HEK293T (cell line): ENCODE measurements around the gene ADGRB3.
"Not testable (repeated sequence)": the region's sequence is repeated elsewhere in the genome, so short reads cannot be mapped to it uniquely, and the experiment has no call there.

ENCODE experiments used
- ARNT ChIP-seq: fragments of 450-650 bp; IDR thresholded peaks from 2 replicates; pipeline ENCODE4 v1.6.1; 2017; ENCODE audit warnings: mild to moderate bottlenecking
- BHLHE40 ChIP-seq: fragments of 450-650 bp; IDR thresholded peaks from 2 replicates; pipeline ENCODE4 v1.6.1; 2016; ENCODE audit warnings: mild to moderate bottlenecking, moderate library complexity, borderline replicate concordance
- CTBP1 ChIP-seq: fragments of 450-650 bp; IDR thresholded peaks from 2 replicates; pipeline ENCODE4 v1.6.1; 2016; ENCODE audit warnings: borderline replicate concordance
- FOXA1 ChIP-seq: fragments of 450-650 bp; IDR thresholded peaks from 2 replicates; pipeline ENCODE4 v1.6.1; 2016; ENCODE audit warnings: mild to moderate bottlenecking
- FOXK2 ChIP-seq: fragments of 450-650 bp; IDR thresholded peaks from 2 replicates; pipeline ENCODE4 v1.6.1; 2016; ENCODE audit warnings: mild to moderate bottlenecking
- FOXM1 ChIP-seq: fragments of 450-650 bp; IDR thresholded peaks from 2 replicates; pipeline ENCODE4 v1.6.1; 2017; ENCODE audit warnings: mild to moderate bottlenecking, borderline replicate concordance
- HDGF ChIP-seq: fragments of 450-650 bp; IDR thresholded peaks from 2 replicates; pipeline ENCODE4 v1.6.1; 2017; ENCODE audit warnings: antibody characterized with exemption, borderline replicate concordance
- SP1 ChIP-seq: fragments of 450-650 bp; IDR thresholded peaks from 2 replicates; pipeline ENCODE4 v1.6.1; 2017
- SUZ12 ChIP-seq: fragments of 450-650 bp; IDR thresholded peaks from 2 replicates; pipeline ENCODE4 v1.6.1; 2016; ENCODE audit warnings: mild to moderate bottlenecking
- TARDBP ChIP-seq: fragments of 450-650 bp; IDR thresholded peaks from 2 replicates; pipeline ENCODE4 v1.6.1; 2016
- ZNF384 ChIP-seq: fragments of 450-650 bp; IDR thresholded peaks from 2 replicates; pipeline ENCODE4 v1.6.1; 2016
- TF ChIP-seq, protein P1 (sequence below): fragments of 450-650 bp; IDR thresholded peaks from 2 replicates; pipeline ENCODE4 v1.6.1; 2016

DNA sequence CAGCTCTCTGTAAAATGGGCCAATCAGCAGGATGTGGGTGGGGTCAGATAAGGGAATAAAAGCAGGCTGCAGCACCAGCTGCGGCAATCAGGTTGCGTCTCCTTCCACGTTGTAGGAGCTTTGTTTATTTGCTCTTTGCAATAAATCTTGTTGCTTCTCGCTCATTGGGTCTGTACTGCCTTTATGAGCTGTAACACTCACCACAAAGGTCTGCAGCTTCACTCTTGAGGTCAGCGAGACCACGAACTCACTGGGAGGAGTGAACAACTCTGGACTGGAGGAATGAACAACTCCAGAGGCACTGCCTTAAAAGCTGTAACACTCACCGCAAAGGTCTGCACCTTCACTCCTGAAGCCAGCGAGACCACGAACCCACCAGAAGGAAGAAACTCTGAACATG lies 248.2 kb downstream of the ADGRB3 start:
- not testable (repeated sequence) for TF ChIP-seq ZNF384, SP1, FOXM1, CTBP1, ARNT, SUZ12, TARDBP, FOXK2, BHLHE40, HDGF, FOXA1
- TF ChIP-seq, protein P1, sequence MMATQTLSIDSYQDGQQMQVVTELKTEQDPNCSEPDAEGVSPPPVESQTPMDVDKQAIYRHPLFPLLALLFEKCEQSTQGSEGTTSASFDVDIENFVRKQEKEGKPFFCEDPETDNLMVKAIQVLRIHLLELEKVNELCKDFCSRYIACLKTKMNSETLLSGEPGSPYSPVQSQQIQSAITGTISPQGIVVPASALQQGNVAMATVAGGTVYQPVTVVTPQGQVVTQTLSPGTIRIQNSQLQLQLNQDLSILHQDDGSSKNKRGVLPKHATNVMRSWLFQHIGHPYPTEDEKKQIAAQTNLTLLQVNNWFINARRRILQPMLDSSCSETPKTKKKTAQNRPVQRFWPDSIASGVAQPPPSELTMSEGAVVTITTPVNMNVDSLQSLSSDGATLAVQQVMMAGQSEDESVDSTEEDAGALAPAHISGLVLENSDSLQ: not testable (repeated sequence)
